Ammon's horn (tissue), 1 donor: Measurements from ENCODE around the gene S100A10.

Experiments used
- DNase-seq: peaks from one replicate; pipeline ENCODE4 v3.0.0-alpha.2; 2016; ENCODE audit warnings: low spot score

The S100A10 gene

GRCh38 chr1:152013664-152014237 lies 20.1 kb upstream of the S100A10 start:
- DNase-seq: peak; percentile 40

- no peak for DNase-seq
Measured at GRCh38 chr1:152009691-152010090, 16.0 kb upstream of the S100A10 start.

GRCh38 chr1:152007047-152007446 lies 13.4 kb upstream of the S100A10 start:
- DNase-seq: no peak

- DNase-seq: no peak
Measured at GRCh38 chr1:152005360-152005912, 11.8 kb upstream of the S100A10 start.

GRCh38 chr1:152003846-152004442 lies 10.3 kb upstream of the S100A10 start:
- no peak for DNase-seq

- DNase-seq: no peak
Measured at GRCh38 chr1:152002960-152003359, 9.3 kb upstream of the S100A10 start.

GRCh38 chr1:152001631-152002584 lies 8.2 kb upstream of the S100A10 start:
- DNase-seq: peak; percentile 79

GRCh38 chr1:152000964-152001630 lies 7.4 kb upstream of the S100A10 start:
- peak; percentile 28 for DNase-seq

GRCh38 chr1:151998611-151999362 lies 5.1 kb upstream of the S100A10 start:
- no peak for DNase-seq

GRCh38 chr1:151997284-151997570 lies 3.6 kb upstream of the S100A10 start:
- DNase-seq: no peak

- no peak for DNase-seq
Measured at GRCh38 chr1:151995774-151996173, 2.1 kb upstream of the S100A10 start.

- DNase-seq: no peak
Measured at GRCh38 chr1:151994956-151995355, 1.3 kb upstream of the S100A10 start.

- no peak for DNase-seq
Measured at GRCh38 chr1:151993084-151993733, 450 bp downstream of the S100A10 start.

- DNase-seq: no peak
Measured at GRCh38 chr1:151992303-151993083, 1.2 kb downstream of the S100A10 start.

GRCh38 chr1:151991663-151992302 lies 1.9 kb downstream of the S100A10 start:
- DNase-seq: no peak

GRCh38 chr1:151990856-151991198 lies 2.8 kb downstream of the S100A10 start:
- DNase-seq: no peak

GRCh38 chr1:151990058-151990855 lies 3.4 kb downstream of the S100A10 start:
- no peak for DNase-seq

- DNase-seq: no peak
Measured at GRCh38 chr1:151989211-151989862, 4.3 kb downstream of the S100A10 start.
